ENCODE data around the gene ANO1. TPM values are rescaled to one million over a fixed set of nuclear protein-coding genes. Genes with fewer than 3 reads are reported as not detected.

The ANO1 gene
- polyA plus RNA-seq, 3 donors, result not detected

DNA sequence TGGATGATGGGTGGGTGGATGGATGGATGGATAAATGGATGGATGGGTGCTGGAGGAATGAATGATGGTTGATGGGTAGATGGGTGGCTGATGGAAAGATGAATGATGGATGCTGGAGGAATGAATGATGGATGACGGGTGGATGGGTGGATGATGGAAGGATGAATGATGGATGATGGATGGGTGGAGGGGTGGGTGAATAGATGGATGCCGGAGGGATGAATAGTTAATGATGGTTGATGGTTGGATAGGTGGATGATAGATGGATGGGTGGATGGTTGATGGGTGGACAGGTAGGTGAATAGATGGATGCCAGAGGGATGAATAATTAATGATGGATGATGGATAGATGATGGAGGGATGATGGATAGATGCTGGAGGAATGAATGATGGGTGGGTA is 41.4 kb downstream of the ANO1 start:
- H3K36me3 Mint-ChIP-seq, result no peaks in the 10 kb centered on the region
- Histone ChIP-seq H3K4me1 (ENCODE audit: control insufficient read depth in 1 of 2, insufficient read depth in 2 of 2, low read length in 2 of 2) (no peaks in the 10 kb centered on the region), H4K20me1 (ENCODE audit: insufficient read depth, low read length) (no peaks in the 10 kb centered on the region), H3K36me3 (replicated peaks in 1 of 2; ENCODE audit: control insufficient read depth in 1 of 2, insufficient read depth in 2 of 2, low read length in 2 of 2) (no peaks in the 10 kb centered on the region), H3K4me3 (replicated peaks in 1 of 3; ENCODE audit: low read depth in 2 of 3, low read length in 3 of 3) (no peak overlapping the region), H3K9ac (ENCODE audit: insufficient read depth, low read length, poor library complexity, severe bottlenecking) (no peak overlapping the region), H3K9me3 (replicated peaks in 1 of 2; ENCODE audit: control insufficient read depth in 1 of 2, insufficient read depth in 1 of 2, low read length in 2 of 2) (no peaks in the 10 kb centered on the region), H3K79me2 (ENCODE audit: insufficient read depth, low read length) (no peaks in the 10 kb centered on the region), H3K4me2 (replicated peaks; ENCODE audit: extremely low read depth, low read length, poor library complexity, severe bottlenecking) (no peak overlapping the region), H2AFZ (ENCODE audit: insufficient read depth, low read depth, low read length, poor library complexity, severe bottlenecking) (no peak overlapping the region), H3K27ac (ENCODE audit: low read depth in 1 of 2, low read length in 2 of 2) (no peak overlapping the region), H3K27me3 (ENCODE audit: control insufficient read depth in 2 of 2, insufficient read depth in 2 of 2, low read length in 2 of 2) (no peaks in the 10 kb centered on the region)
- H3K4me3 Mint-ChIP-seq, result no peak overlapping the region
- peaks cover 0 to 4% (median 4%) of the 10 kb centered on the region in 3 donors for H3K27me3 Mint-ChIP-seq (ENCODE audit: low read depth in 3 of 3)
- WGBS (ENCODE audit: insufficient coverage), result 91% methylated on average over 2 of the region's 2 CpGs
- H3K4me1 Mint-ChIP-seq, result no peaks in the 10 kb centered on the region
- no peak for TF ChIP-seq CTCF (IDR thresholded peaks at IDR 0.05)
- intact Hi-C loops (cut with micrococcal nuclease), result no loop called here
- H3K9me3 Mint-ChIP-seq, result peaks cover 0 to 3% (median 0%) of the 10 kb centered on the region in 7 donors
- no peak for DNase-seq
- no peak overlapping the region for H3K27ac Mint-ChIP-seq

- H3K4me3 ChIP-seq (replicated peaks in 1 of 3; ENCODE audit: low read depth in 2 of 3, low read length in 3 of 3), result no peak overlapping the region
- no peak overlapping the region for H2AFZ ChIP-seq (ENCODE audit: insufficient read depth, low read depth, low read length, poor library complexity, severe bottlenecking)
- H3K9me3 ChIP-seq (replicated peaks in 1 of 2; ENCODE audit: control insufficient read depth in 1 of 2, insufficient read depth in 1 of 2, low read length in 2 of 2), result no peaks in the 10 kb centered on the region
- H3K4me2 ChIP-seq (replicated peaks; ENCODE audit: extremely low read depth, low read length, poor library complexity, severe bottlenecking), result no peak overlapping the region
- Mint-ChIP-seq H3K4me1 (no peaks in the 10 kb centered on the region), H3K36me3 (no peaks in the 10 kb centered on the region), H3K27me3 (ENCODE audit: low read depth in 3 of 3) (peaks cover 0 to 5% (median 4%) of the 10 kb centered on the region in 3 donors), H3K4me3 (no peak overlapping the region), H3K9me3 (peaks cover 0 to 3% (median 0%) of the 10 kb centered on the region in 7 donors), H3K27ac (no peak overlapping the region)
- no peaks in the 10 kb centered on the region for H3K4me1 ChIP-seq (ENCODE audit: control insufficient read depth in 1 of 2, insufficient read depth in 2 of 2, low read length in 2 of 2)
- WGBS (ENCODE audit: insufficient coverage), result 83% methylated on average over 11 of the region's 11 CpGs
- H3K36me3 ChIP-seq (replicated peaks in 1 of 2; ENCODE audit: control insufficient read depth in 1 of 2, insufficient read depth in 2 of 2, low read length in 2 of 2), result no peaks in the 10 kb centered on the region
- no peak for TF ChIP-seq CTCF (IDR thresholded peaks at IDR 0.05)
- no peak overlapping the region for H3K9ac ChIP-seq (ENCODE audit: insufficient read depth, low read length, poor library complexity, severe bottlenecking)
- H3K79me2 ChIP-seq (ENCODE audit: insufficient read depth, low read length), result no peaks in the 10 kb centered on the region
- H3K27ac ChIP-seq (ENCODE audit: low read depth in 1 of 2, low read length in 2 of 2), result no peak overlapping the region
- DNase-seq, result no peak
- H4K20me1 ChIP-seq (ENCODE audit: insufficient read depth, low read length), result no peaks in the 10 kb centered on the region
- intact Hi-C loops (cut with micrococcal nuclease), result no loop called here
- no peaks in the 10 kb centered on the region for H3K27me3 ChIP-seq (ENCODE audit: control insufficient read depth in 2 of 2, insufficient read depth in 2 of 2, low read length in 2 of 2)
Observed at GRCh38 chr11:70120674-70121073, 42.6 kb downstream of the ANO1 start.
